Tibial artery (tissue), 4 donors: ENCODE measurements around the gene ARMC7.
A peak's percentile ranks its signal among the peaks of the same experiment; 100 is the strongest.

Experiments
- DNase-seq, 2 donors: peaks; one replicate each; pipeline ENCODE4 v3.0.0-alpha.2; 2019
- H3K27ac ChIP-seq, 2 donors: fragments of 200-600 bp; sonication (generic) in 1 of 2; 1 replicate in 1 of 2; 2 replicates in 1 of 2; pipeline ENCODE4 v1.5.1; 2018 to 2019; ENCODE audit warnings: mild to moderate bottlenecking in 1 of 2
- H3K27me3 ChIP-seq, 2 donors: fragments of 200-600 bp; sonication (generic) in 1 of 2; one replicate each; pipeline versions ENCODE4 v1.5.1 to v1.6.0; 2016 to 2019
- H3K36me3 ChIP-seq, 3 donors: fragments of 200-600 bp; sonication (generic) in 2 of 3; one replicate each; pipeline ENCODE4 v1.5.1; 2016 to 2019; ENCODE audit warnings: mild to moderate bottlenecking in 2 of 3
- H3K4me1 ChIP-seq, 4 donors: fragments of 200-600 bp; sonication (generic) in 2 of 4; 1 replicate in 3 of 4; 2 replicates in 1 of 4; pipeline ENCODE4 v1.5.1; 2016 to 2019
- H3K4me3 ChIP-seq, 2 donors: fragments of 200-600 bp; sonication (generic) in 1 of 2; 1 replicate in 1 of 2; 2 replicates in 1 of 2; pipeline ENCODE4 v1.5.1; 2018 to 2019; ENCODE audit warnings: mild to moderate bottlenecking in 2 of 2
- H3K9me3 ChIP-seq, 3 donors: fragments of 200-600 bp; sonication (generic) in 1 of 3; one replicate each; pipeline ENCODE4 v1.5.1; 2016 to 2019
- intact Hi-C: fragments of 100-400 bp; cut with DNase I; formaldehyde crosslinking; loops from one replicate; pipeline ENCODE4 v1.15.0; 2023; ENCODE audit warnings: low total_unique reads
- TF ChIP-seq, protein P1 (sequence below), 2 experiments: fragments of 200-600 bp in 1 of 2; fragments of 450-650 bp in 1 of 2; IDR thresholded peaks; one replicate each; pipeline ENCODE4 v1.5.1; 2017 to 2019; ENCODE audit warnings: antibody characterized with exemption in 2 of 2, mild to moderate bottlenecking in 1 of 2, moderate library complexity in 1 of 2

The ARMC7 gene

DNA sequence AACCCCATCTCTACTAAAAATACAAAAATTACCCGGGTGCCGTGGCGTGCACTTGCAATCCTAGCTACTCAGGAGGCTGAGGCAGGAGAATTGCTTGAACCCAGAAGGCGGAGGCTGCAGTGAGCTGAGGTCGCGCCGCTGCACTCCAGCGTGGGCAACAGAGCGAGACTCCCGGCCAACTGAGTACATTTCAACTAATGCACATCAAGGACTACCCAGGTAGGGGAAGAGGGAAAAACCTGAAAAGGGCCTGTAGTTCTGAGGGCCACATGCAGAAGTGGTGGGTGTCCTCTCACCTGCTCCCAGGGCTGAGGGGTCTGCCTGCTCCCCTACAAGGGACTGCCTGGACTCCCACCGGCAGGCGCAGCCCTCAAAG, 22.6 kb upstream of the ARMC7 start:
- no peak for DNase-seq
- no peaks in the 10 kb centered on the region for H3K36me3 ChIP-seq
- TF ChIP-seq, protein P1, sequence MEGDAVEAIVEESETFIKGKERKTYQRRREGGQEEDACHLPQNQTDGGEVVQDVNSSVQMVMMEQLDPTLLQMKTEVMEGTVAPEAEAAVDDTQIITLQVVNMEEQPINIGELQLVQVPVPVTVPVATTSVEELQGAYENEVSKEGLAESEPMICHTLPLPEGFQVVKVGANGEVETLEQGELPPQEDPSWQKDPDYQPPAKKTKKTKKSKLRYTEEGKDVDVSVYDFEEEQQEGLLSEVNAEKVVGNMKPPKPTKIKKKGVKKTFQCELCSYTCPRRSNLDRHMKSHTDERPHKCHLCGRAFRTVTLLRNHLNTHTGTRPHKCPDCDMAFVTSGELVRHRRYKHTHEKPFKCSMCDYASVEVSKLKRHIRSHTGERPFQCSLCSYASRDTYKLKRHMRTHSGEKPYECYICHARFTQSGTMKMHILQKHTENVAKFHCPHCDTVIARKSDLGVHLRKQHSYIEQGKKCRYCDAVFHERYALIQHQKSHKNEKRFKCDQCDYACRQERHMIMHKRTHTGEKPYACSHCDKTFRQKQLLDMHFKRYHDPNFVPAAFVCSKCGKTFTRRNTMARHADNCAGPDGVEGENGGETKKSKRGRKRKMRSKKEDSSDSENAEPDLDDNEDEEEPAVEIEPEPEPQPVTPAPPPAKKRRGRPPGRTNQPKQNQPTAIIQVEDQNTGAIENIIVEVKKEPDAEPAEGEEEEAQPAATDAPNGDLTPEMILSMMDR (IDR thresholded peaks at IDR 0.05) = no peak
- H3K9me3 ChIP-seq = no peaks in the 10 kb centered on the region
- H3K27me3 ChIP-seq = peaks cover 0 to 10% of the 10 kb centered on the region in 2 donors
- peaks cover 0 to 39% (median 14%) of the 10 kb centered on the region in 4 donors for H3K4me1 ChIP-seq
- intact Hi-C loops = no loop called here
- peak overlapping the region; percentile 45 to 54 for H3K27ac ChIP-seq
- peak overlapping the region; percentile 48 to 53 for H3K4me3 ChIP-seq

DNA sequence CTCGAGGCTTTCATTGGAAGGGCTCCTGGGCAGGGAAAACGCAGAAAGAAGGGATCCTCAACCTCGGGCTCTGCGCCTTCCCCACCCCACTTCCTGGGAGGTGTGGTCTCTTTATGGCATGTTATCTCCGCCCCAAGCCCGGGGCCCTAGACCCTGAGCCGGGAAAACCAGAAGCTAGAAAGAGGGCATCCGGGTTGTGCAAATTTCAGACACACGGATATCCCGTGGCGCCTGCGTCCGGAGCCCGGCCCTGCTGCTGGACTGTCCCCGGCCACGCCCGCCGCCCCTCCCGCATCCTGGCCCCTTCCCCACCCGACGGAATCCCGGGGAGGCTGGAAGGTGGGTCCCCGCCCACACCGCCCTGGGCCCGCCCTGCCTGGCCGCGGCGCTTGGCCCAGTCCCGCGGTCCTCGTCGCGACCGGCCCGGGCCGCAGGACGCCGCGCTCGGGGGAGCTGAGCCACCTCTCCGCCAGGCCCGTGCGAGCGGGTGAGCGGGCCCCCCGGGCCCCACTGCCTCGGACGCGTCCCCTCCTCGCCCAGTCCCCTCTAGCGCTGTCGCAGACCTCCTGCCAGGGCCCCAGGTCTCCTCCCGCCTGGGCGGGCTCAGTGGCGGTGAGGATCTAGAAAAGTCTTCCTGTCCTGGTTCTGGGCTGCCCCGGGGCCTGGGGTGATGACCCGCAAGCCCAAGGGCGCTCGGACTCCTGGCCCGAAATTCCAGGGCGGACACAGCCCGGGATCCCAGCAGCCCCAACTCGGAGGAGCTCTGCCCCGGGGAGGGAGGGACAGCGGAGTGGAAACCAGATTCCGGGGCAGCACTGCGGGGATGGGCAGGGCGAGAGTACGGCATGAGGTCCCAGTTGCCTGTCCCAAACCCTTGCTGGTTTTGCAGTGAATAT, 22.0 kb upstream of the ARMC7 start, which contains the start of gene SLC16A5:
Gene SLC16A5, plus strand, starts transcription at position 397 of the 896 bp plus-strand sequence. CDS start 5,683 bp downstream, outside the sequence.
- H3K9me3 ChIP-seq = no peaks in the 10 kb centered on the region

DNA sequence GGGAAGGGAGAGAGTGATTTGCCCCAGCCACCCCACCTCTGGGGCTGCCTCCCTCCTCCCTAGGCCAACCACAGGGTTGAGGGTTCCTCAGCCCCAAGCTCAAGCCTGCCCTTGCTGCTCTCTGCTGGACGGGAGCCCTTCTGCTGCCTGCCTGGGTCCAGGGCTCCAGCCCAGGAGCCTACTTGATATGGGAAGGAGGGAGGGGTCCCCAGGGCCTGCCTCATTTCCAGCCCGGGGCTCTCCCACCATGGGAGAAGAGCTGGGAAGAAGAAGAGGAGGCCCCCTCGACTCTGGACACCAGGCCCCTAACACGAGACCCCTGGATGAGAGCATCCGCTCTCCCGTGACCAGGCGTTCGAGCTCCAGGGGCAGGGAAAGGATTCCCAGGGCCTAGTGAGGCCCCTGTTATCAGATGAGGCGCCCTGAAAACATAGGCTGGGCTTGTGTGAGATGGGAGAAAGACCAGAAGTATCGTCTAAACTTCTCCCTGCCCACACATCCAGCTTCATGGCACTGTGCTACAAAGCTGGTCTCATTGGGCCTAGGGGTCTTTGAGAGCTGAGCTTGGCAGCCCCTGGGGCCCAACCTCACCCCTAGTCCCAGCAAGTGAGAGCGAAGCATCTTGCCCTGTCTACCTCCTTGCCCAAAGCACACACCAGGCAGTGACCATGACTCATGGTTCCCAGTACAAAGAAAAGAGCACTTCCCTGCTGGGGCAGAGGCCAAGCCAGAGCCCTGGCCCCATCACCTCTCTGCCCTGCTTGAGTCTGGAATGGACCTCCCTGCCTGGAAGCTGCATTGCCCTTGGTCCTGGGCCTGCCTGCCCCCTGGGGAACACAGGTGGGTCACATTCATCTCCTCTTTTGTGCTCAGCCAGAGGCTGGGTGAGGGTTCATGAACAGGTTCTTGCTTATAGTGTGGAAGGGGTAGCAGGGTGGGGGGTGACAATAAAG, 21.0 kb upstream of the ARMC7 start:
- Histone ChIP-seq H3K36me3 (no peaks in the 10 kb centered on the region), H3K27ac (peak overlapping the region; percentile 45 to 54), H3K9me3 (no peaks in the 10 kb centered on the region), H3K27me3 (peaks cover 0 to 8% of the 10 kb centered on the region in 2 donors), H3K4me3 (peak overlapping the region; percentile 48 to 53), H3K4me1 (peaks cover 0 to 48% (median 14%) of the 10 kb centered on the region in 4 donors)
- intact Hi-C loops = no loop called here
- no peak for DNase-seq
- TF ChIP-seq, protein P1 (IDR thresholded peaks at IDR 0.05) = no peak

More for the DNA sequence above, 22.0 kb upstream of the ARMC7 start, which contains the start of gene SLC16A5:
- intact Hi-C loops = no loop called here
- DNase-seq = peak; percentile 86 to 88
- TF ChIP-seq, protein P1 (IDR thresholded peaks at IDR 0.05) = no peak
- peak within 1 kb of the TSS; percentile 45 to 54 for H3K27ac ChIP-seq
- peaks cover 0 to 8% of the 10 kb centered on the region in 2 donors for H3K27me3 ChIP-seq
- no peaks in the 10 kb centered on the region for H3K36me3 ChIP-seq
- H3K4me1 ChIP-seq = peaks cover 0 to 39% (median 14%) of the 10 kb centered on the region in 4 donors
- peak within 1 kb of the TSS; percentile 48 to 53 for H3K4me3 ChIP-seq

DNA sequence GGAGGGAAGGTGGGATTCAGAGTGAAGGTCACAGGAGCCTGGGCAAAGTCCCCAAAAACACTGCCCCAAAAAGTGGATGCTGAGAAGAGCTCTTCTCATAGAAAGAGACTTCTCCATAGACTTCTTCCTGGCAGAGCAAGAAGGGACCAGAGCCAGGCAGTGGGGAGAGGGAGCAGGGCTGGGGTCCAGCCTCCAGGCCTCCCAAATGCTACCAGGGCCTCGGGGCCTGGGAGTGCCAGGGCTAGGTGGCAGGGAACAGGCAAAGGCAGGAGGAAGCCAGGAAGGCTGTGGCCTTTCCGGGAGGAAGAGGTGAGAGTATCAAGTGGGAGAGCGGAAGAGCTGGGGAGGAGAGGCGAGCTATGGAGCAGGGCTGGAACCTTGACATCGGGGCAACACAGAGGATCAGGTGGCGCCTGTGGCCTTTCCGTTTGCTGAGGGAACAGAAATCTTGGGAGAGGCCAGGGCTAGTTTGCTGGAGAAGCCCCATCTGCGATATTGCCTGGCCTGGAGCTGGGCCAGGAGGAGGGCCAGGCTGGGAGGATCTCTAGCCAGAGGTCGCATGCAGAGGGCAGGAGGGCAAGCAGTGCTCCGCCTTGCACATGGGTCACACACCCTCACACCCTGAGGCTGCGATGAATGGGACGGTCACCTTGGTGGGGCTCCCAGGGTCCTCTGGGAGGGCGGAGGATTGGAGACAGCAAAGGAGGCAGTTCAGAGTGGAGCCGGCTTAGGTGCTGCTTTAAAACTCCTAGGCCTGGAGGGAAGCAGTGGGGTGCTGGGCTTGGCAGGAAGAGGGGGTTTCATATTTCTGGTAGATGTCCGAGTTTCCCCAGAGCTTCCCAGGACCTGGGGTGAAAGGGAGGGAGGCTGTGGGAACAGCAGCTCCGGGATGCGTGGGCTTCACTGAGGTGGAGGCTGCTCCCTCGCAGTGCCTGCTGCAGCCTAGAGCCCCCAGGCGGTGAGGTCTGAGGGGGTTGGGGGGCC, 18.6 kb upstream of the ARMC7 start:
- no peak for DNase-seq
- peaks cover 0 to 52% (median 17%) of the 10 kb centered on the region in 4 donors for H3K4me1 ChIP-seq
- TF ChIP-seq, protein P1 (IDR thresholded peaks at IDR 0.05) = no peak
- no peak overlapping the region for H3K4me3 ChIP-seq
- no peaks in the 10 kb centered on the region for H3K36me3 ChIP-seq
- H3K9me3 ChIP-seq = no peaks in the 10 kb centered on the region
- no peak overlapping the region for H3K27ac ChIP-seq
- peaks cover 0 to 8% of the 10 kb centered on the region in 2 donors for H3K27me3 ChIP-seq
- intact Hi-C loops = no loop called here
